Peyer's patch (tissue), 4 donors: ENCODE measurements around the gene PAGR1.

Source experiments
- CTCF ChIP-seq, 6 experiments: fragments of 450-650 bp in 4 of 6; fragments of 200-600 bp in 2 of 6; sonication (generic) in 1 of 6; IDR thresholded peaks; one replicate each; pipeline ENCODE4 v1.5.1; 2017 to 2019; ENCODE audit warnings: antibody characterized with exemption in 6 of 6, mild to moderate bottlenecking in 3 of 6, moderate library complexity in 1 of 6
- POLR2A ChIP-seq, 2 donors: fragments of 450-650 bp; IDR thresholded peaks; one replicate each; pipeline ENCODE4 v1.5.1; 2017; ENCODE audit warnings: antibody characterized with exemption in 2 of 2, mild to moderate bottlenecking in 2 of 2, moderate library complexity in 2 of 2

DNA sequence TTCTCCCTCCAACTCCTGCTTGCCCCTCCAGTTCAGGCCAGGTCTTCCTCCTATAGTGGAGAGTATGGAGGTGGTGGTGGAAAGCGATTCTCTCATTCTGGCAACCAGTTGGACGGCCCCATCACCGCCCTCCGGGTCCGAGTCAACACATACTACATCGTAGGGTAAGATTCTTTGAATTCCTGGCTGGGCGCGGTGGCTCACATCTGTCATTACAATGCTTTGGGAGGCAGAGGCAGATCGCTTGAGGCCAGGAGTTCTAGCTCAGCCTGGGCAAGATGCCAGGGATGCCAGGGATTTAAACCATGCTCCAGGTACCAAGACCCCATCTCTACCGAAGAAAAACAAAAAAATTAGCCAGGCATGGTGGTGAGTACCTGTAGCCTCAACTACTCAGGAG, 36.5 kb upstream of the PAGR1 start:
- no peak for TF ChIP-seq CTCF (IDR thresholded peaks at IDR 0.05)
- TF ChIP-seq POLR2A (IDR thresholded peaks at IDR 0.05) = no peak
